GM18870 (cell line): ENCODE results near the gene CD177.
"Not testable (repeated sequence)": the region's sequence is repeated elsewhere in the genome, so short reads cannot be mapped to it uniquely, and the experiment has no call there.

Experiments used
- ATAC-seq: cut with Tn5 transposase; IDR thresholded peaks from one replicate; pipeline ENCODE4 v1.9.1; 2021; ENCODE audit warnings: moderate library complexity; ENCODE audit not compliant: unreplicated experiment

The CD177 gene

GRCh38 chr19:43377624-43378023, 24.1 kb downstream of the CD177 start:
- not testable (repeated sequence) for ATAC-seq

DNA sequence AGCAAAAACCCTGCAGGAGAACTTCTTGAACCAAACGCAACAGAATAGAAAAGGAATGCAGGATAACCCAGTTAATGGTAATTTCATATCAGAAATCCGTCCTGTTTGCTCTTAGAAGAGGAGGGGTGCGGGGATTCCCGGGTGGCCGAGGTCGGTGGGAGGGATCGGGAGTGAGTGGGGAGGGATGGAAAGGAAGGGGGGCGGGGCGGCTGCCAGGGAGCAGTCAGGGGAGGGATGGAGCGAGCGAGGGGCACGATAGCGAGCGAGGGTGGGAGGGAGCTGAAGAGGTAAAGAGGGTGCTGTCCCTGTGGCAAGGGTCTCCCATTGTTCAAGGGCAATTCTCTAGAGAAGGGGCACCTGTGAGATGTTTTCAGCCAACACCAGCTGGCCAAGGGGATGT, 26.5 kb downstream of the CD177 start:
- no peak for ATAC-seq

DNA sequence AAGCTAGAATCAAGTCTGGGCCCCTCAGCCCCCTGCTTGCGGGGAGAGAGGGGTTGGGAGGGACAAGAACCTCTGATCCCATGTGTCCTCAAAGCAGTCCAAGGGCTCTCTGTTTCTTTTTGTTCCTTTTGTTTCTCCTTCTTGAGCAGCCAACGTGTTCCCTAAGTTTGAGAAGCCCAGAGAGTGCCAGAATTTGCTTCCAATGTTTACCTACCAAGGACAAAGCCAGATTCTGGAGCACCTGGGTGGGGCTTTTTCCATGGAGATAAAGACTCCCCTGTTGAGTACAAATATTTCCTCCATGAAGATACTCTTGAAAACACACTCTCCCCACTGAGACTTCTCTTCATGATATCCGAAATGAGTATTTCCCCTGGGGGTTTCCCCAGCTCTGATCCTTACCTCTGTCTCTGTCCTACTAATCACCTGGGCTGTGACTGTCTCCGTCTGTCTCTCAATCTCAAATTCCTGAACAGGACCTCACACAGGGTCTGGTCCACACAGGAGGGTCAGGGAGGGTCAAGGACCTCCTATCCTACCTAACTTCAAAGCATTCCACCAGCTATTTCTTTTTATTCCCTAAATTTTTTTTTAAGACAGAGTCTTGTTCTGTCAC, 27.4 kb downstream of the CD177 start:
- ATAC-seq = no peak

- not testable (repeated sequence) for ATAC-seq
Observed at GRCh38 chr19:43382586-43383216, 29.2 kb downstream of the CD177 start.

- not testable (repeated sequence) for ATAC-seq
Observed at GRCh38 chr19:43383254-43383653, 29.8 kb downstream of the CD177 start.

GRCh38 chr19:43383759-43384158, 30.3 kb downstream of the CD177 start:
- not testable (repeated sequence) for ATAC-seq

- not testable (repeated sequence) for ATAC-seq
Observed at GRCh38 chr19:43390903-43391551, 37.5 kb downstream of the CD177 start.

- ATAC-seq = not testable (repeated sequence)
Observed at GRCh38 chr19:43391552-43391935, 38.1 kb downstream of the CD177 start.

DNA sequence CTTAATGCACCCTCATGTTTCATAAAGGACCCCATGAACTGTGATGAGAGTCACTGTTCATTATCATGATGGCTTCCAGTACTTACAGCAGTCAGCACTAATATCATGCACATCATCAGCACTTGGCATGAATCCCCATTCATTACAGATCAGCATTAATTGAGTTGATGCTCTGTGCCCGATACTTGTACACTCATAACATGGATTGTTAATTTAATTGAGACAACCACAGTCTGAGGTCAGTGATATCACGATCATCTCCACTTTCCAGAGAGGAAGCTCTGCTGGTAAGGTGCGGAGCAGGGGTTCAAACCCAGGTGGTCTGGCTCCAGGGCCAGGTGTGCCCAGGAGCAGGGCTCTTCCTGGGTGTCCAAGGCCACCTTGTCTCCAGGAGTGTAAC, 40.0 kb downstream of the CD177 start:
- ATAC-seq = not testable (repeated sequence)

GRCh38 chr19:43395561-43395960, 42.1 kb downstream of the CD177 start:
- no peak for ATAC-seq

DNA sequence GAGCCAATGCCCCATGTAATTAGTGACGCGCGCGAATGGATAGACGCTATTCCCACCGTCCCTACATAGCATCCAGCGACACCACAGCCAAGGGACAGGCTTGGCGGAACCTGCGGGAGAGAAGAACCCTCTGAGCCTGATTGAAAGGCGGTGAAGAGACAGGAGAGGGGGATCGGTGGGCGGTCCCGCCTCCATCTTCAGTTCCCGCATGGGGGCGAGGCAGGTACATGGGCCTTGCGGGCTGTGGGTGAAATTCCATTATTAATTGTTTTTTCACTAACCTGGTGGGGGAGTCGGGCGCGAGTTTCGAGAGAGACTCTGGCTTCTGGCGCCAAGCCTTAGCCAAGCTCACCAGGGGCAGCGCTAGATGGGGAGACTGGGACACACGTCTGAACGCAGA, 52.8 kb downstream of the CD177 start:
- no peak for ATAC-seq

GRCh38 chr19:43407416-43408005, 54.0 kb downstream of the CD177 start:
- ATAC-seq = no peak

DNA sequence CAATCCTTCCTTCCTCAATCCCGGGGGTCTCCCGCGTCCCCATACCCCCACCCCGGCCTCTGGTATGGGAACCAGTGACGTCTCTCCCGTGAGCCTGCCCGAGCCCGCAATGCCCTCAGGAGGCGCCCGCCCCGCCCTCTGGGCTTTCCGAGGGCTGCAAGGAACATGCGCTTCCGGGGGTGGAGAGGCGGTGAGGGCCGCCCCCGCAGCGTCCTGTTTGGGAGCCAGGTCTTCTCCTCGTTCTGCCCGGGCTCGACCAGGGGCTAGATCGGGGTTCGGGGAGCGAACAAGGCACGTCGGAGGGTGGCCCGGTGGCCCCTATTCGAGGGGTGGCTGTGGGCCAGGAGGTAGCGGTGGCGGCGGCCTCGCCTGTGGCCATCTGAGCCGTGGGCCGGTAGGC, 54.6 kb downstream of the CD177 start:
- no peak for ATAC-seq

DNA sequence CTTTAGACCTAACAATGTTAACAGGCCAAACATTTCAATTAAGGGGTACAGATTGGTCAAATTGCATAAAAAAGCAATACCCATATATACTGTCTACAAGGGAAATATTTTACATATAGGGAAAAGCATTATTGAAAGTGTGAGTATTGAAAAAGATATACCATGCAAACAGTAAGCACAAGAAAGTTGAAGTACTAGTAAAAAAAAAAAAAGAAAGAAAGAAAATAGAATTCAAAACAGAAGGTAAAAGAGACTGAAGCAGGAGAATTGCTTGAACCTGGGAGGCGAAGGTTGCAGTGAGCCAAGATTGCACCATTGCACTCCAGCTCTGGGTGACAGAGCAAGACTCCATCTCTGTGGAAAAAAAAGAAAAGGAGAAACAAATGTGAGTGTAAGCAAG, 55.9 kb downstream of the CD177 start:
- no peak for ATAC-seq

- ATAC-seq = no peak
Observed at GRCh38 chr19:43412441-43412840, 59.0 kb downstream of the CD177 start.
